Activated naive CD8-positive, alpha-beta T cell treated with anti-CD3 and anti-CD28 coated beads, Interleukin-2, amount 10 ng/mL, durations not matched to agents 7 days and 5 days (primary cell): Measurements from ENCODE around the gene ANKRD11. TPM values are rescaled to one million over a fixed set of nuclear protein-coding genes. Genes with fewer than 3 reads are reported as not detected.
A peak's percentile ranks its signal among the peaks of the same experiment; 100 is the strongest.
"Not testable (repeated sequence)": the region's sequence is repeated elsewhere in the genome, so short reads cannot be mapped to it uniquely, and the experiment has no call there.

Experiments
- ATAC-seq: fragments of 150-1000 bp; cut with Tn5 transposase; one replicate; pipeline ENCODE4 v1.10.0; 2021; ENCODE audit warnings: low read depth, moderate library complexity
- POLR2A ChIA-PET: fragments of 350-600 bp; sonication (Branson Sonifier 250); formaldehyde crosslinking; loops from one replicate; lab custom pipeline; 2021; ENCODE audit warnings: antibody characterized with exemption; lab: Charles Lee
- DNase-seq: peaks from one replicate; pipeline ENCODE4 v3.0.0; 2021
- H3K27ac Mint-ChIP-seq: one replicate; pipeline ENCODE4 v1.8.0; 2022; ENCODE audit warnings: mild to moderate bottlenecking, mixed read lengths
- H3K27me3 Mint-ChIP-seq: one replicate; pipeline ENCODE4 v1.8.0; 2022; ENCODE audit warnings: mild to moderate bottlenecking, moderate library complexity, mixed read lengths
- H3K36me3 Mint-ChIP-seq: one replicate; pipeline ENCODE4 v1.8.0; 2021; ENCODE audit warnings: mild to moderate bottlenecking, mixed read lengths
- H3K4me1 Mint-ChIP-seq: one replicate; pipeline ENCODE4 v1.8.0; 2021; ENCODE audit warnings: mixed read lengths
- H3K4me3 Mint-ChIP-seq: one replicate; pipeline ENCODE4 v1.8.0; 2022; ENCODE audit warnings: mild to moderate bottlenecking, moderate library complexity, mixed read lengths
- H3K9me3 Mint-ChIP-seq: one replicate; pipeline ENCODE4 v1.8.0; 2021; ENCODE audit warnings: mixed read lengths
- total RNA-seq, 2 experiments: library from RNA; stranded (reverse); gene quantifications; one replicate each; pipeline ENCODE4 v1.2.3, GENCODE V29; 2021

Gene ANKRD11
- total RNA-seq, 2 experiments from 2014 or later: 213 to 217 TPM

GRCh38 chr16:89268585-89268984, 221.8 kb downstream of the ANKRD11 start:
- Mint-ChIP-seq H3K4me1 (no peaks in the 10 kb centered on the region), H3K27me3 (no peaks in the 10 kb centered on the region), H3K27ac (no peak overlapping the region), H3K4me3 (no peak overlapping the region), H3K36me3 (peaks cover 22% of the 10 kb centered on the region), H3K9me3 (no peaks in the 10 kb centered on the region)
- ATAC-seq (no peak), DNase-seq (no peak)
- POLR2A ChIA-PET: interaction anchor here (0.6 kb wide), 1 partner anchor 384 kb away, joined by 3 read pairs; no protein-coding TSS in a partner anchor

GRCh38 chr16:89267746-89268145, 222.6 kb downstream of the ANKRD11 start:
- not testable (repeated sequence) for H3K4me3 Mint-ChIP-seq, H3K27ac Mint-ChIP-seq, H3K27me3 Mint-ChIP-seq, ATAC-seq, H3K4me1 Mint-ChIP-seq, H3K9me3 Mint-ChIP-seq, DNase-seq
- peaks cover 15% of the 10 kb centered on the region for H3K36me3 Mint-ChIP-seq
- POLR2A ChIA-PET: interaction anchor here (0.6 kb wide), 1 partner anchor 385 kb away, joined by 3 read pairs; no protein-coding TSS in a partner anchor

- peaks cover 6% of the 10 kb centered on the region for H3K4me1 Mint-ChIP-seq
Observed at GRCh38 chr16:89266521-89267134, 223.7 kb downstream of the ANKRD11 start.

GRCh38 chr16:89265647-89266046, 224.7 kb downstream of the ANKRD11 start:
- POLR2A ChIA-PET: no interaction called here
- ATAC-seq (no peak), DNase-seq (no peak)
- Mint-ChIP-seq H3K4me1 (peaks cover 8% of the 10 kb centered on the region), H3K4me3 (no peak overlapping the region), H3K9me3 (no peaks in the 10 kb centered on the region), H3K27ac (no peak overlapping the region), H3K27me3 (no peaks in the 10 kb centered on the region), H3K36me3 (peaks cover 11% of the 10 kb centered on the region)

More at GRCh38 chr16:89266521-89267134, 223.7 kb downstream of the ANKRD11 start:
- no peak overlapping the region for H3K4me3 Mint-ChIP-seq
- POLR2A ChIA-PET: interaction anchor here (0.6 kb wide), 1 partner anchor 25 kb away, joined by 5 read pairs; no protein-coding TSS in a partner anchor
- H3K27ac Mint-ChIP-seq: no peak overlapping the region
- ATAC-seq (no peak), DNase-seq (no peak)
- H3K9me3 Mint-ChIP-seq: no peaks in the 10 kb centered on the region
- peaks cover 11% of the 10 kb centered on the region for H3K36me3 Mint-ChIP-seq
- no peaks in the 10 kb centered on the region for H3K27me3 Mint-ChIP-seq

GRCh38 chr16:89264800-89265550, 225.4 kb downstream of the ANKRD11 start:
- H3K27ac Mint-ChIP-seq: no peak overlapping the region
- POLR2A ChIA-PET: no interaction called here

GRCh38 chr16:89261691-89262563, 228.4 kb downstream of the ANKRD11 start:
- DNase-seq: no peak
- POLR2A ChIA-PET: no interaction called here
- peaks cover 17% of the 10 kb centered on the region for H3K27me3 Mint-ChIP-seq
- H3K36me3 Mint-ChIP-seq: peaks cover 5% of the 10 kb centered on the region
- no peaks in the 10 kb centered on the region for H3K9me3 Mint-ChIP-seq
- H3K4me3 Mint-ChIP-seq: no peak overlapping the region
- peak overlapping the region; percentile 30 for H3K27ac Mint-ChIP-seq
- H3K4me1 Mint-ChIP-seq: peaks cover 17% of the 10 kb centered on the region
- ATAC-seq: no peak

More at GRCh38 chr16:89264800-89265550, 225.4 kb downstream of the ANKRD11 start:
- DNase-seq (no peak), ATAC-seq (no peak)
- no peak overlapping the region for H3K4me3 Mint-ChIP-seq
- no peaks in the 10 kb centered on the region for H3K9me3 Mint-ChIP-seq
- H3K27me3 Mint-ChIP-seq: no peaks in the 10 kb centered on the region
- H3K4me1 Mint-ChIP-seq: peaks cover 8% of the 10 kb centered on the region
- H3K36me3 Mint-ChIP-seq: peaks cover 11% of the 10 kb centered on the region

GRCh38 chr16:89259901-89260300, 230.5 kb downstream of the ANKRD11 start:
- peaks cover 22% of the 10 kb centered on the region for H3K4me1 Mint-ChIP-seq
- ATAC-seq, DNase-seq, H3K4me3 Mint-ChIP-seq, H3K27ac Mint-ChIP-seq, POLR2A ChIA-PET, H3K36me3 Mint-ChIP-seq, H3K9me3 Mint-ChIP-seq: not testable (repeated sequence)
- peaks cover 30% of the 10 kb centered on the region for H3K27me3 Mint-ChIP-seq

GRCh38 chr16:89257757-89258465, 232.4 kb downstream of the ANKRD11 start:
- ATAC-seq (no peak), DNase-seq (no peak)
- H3K9me3 Mint-ChIP-seq: no peaks in the 10 kb centered on the region
- peaks cover 1% of the 10 kb centered on the region for H3K36me3 Mint-ChIP-seq
- peaks cover 23% of the 10 kb centered on the region for H3K4me1 Mint-ChIP-seq
- H3K27me3 Mint-ChIP-seq: peaks cover 30% of the 10 kb centered on the region
- peak overlapping the region; percentile 30 for H3K27ac Mint-ChIP-seq
- POLR2A ChIA-PET: no interaction called here
- H3K4me3 Mint-ChIP-seq: peak overlapping the region; percentile 76

- Mint-ChIP-seq H3K36me3 (peaks cover 1% of the 10 kb centered on the region), H3K9me3 (no peaks in the 10 kb centered on the region), H3K27me3 (peaks cover 30% of the 10 kb centered on the region), H3K4me1 (peaks cover 21% of the 10 kb centered on the region), H3K4me3 (peak overlapping the region; percentile 76), H3K27ac (peak overlapping the region; percentile 30)
- DNase-seq (peak; percentile 52), ATAC-seq (peak; percentile 43)
- POLR2A ChIA-PET: no interaction called here
Observed at GRCh38 chr16:89257281-89257731, 233.1 kb downstream of the ANKRD11 start.

- H3K36me3 Mint-ChIP-seq: peaks cover 2% of the 10 kb centered on the region
- H3K27me3 Mint-ChIP-seq: peaks cover 30% of the 10 kb centered on the region
- H3K27ac Mint-ChIP-seq: peak overlapping the region; percentile 58
- H3K4me3 Mint-ChIP-seq: peak overlapping the region; percentile 70
- no peaks in the 10 kb centered on the region for H3K9me3 Mint-ChIP-seq
- DNase-seq: peak; percentile 71
- POLR2A ChIA-PET: no interaction called here
- H3K4me1 Mint-ChIP-seq: peaks cover 19% of the 10 kb centered on the region
- peak; percentile 88 for ATAC-seq
Observed at GRCh38 chr16:89256651-89257254, 233.6 kb downstream of the ANKRD11 start.

- peaks cover 16% of the 10 kb centered on the region for H3K4me1 Mint-ChIP-seq
- ATAC-seq (no peak), DNase-seq (no peak)
- peaks cover 10% of the 10 kb centered on the region for H3K36me3 Mint-ChIP-seq
- H3K4me3 Mint-ChIP-seq: no peak overlapping the region
- POLR2A ChIA-PET: interaction anchor here (0.6 kb wide), 1 partner anchor 219 kb away, joined by 3 read pairs; no protein-coding TSS in a partner anchor
- peaks cover 27% of the 10 kb centered on the region for H3K27me3 Mint-ChIP-seq
- peaks cover 10% of the 10 kb centered on the region for H3K9me3 Mint-ChIP-seq
- no peak overlapping the region for H3K27ac Mint-ChIP-seq
Observed at GRCh38 chr16:89253548-89254287, 236.6 kb downstream of the ANKRD11 start.
